ENCODE measurements around the gene MUC2.

MUC2 gene

GRCh38 chr11:1074244-1075221 lies at the start of gene MUC2:
TSS of gene MUC2 (plus strand) at chr11:1074874.
- DNase-seq (ENCODE audit: low read depth) = no peak

DNA sequence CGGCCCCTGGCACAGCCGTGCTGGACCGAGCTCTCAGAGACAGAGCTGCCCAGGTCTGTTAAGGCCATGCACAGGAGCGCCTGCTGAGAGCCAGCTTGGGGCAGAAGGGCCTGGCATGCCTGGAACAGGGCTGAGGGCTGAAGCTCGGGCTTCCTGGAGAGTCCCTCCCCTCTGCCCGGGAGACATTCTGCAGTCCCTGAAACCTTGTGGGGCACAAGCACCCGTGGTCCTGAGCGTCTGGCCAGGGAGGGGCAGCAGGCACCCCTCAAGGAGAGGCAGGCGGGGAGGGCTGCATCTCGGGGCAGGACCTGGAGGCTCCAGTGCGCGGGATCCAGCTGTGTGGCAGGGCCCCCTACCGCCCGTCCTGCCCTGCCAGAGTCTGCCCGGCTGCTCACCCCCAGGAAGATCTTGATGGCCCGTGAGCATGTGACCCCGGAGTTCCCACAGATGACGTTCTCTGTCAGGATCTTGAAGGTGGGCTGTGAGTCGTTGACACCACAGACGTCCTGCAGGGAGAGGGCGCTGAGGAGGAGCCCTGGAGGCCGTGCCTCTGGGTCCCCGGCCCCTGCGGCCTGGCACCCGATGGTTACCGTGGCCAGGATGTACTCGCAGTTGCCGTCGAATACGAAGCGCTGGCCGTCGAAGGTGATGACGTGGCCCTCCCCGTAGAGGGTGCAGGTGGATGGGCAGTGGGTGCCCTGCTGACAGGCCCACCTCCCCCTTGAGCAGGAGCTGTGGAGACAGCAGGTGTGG lies 49.1 kb upstream of the MUC2 start:
- DNase-seq (ENCODE audit: low read depth) = no peak

DNA sequence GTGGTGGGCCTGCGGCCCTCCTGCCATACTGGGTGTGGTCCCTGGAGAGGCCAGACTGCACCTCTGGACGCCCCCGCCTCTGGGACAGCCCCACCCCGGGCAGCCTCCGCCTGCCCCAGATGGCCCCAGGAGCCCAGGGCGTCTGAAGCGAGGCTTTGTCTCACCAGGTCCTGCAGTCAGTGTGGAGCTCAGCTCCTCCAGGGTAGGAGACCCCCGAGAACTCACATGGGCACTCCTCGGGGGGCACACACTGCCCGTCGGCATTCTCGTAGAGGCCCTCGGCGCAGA lies 48.6 kb upstream of the MUC2 start:
- DNase-seq (ENCODE audit: low read depth) = no peak

DNA sequence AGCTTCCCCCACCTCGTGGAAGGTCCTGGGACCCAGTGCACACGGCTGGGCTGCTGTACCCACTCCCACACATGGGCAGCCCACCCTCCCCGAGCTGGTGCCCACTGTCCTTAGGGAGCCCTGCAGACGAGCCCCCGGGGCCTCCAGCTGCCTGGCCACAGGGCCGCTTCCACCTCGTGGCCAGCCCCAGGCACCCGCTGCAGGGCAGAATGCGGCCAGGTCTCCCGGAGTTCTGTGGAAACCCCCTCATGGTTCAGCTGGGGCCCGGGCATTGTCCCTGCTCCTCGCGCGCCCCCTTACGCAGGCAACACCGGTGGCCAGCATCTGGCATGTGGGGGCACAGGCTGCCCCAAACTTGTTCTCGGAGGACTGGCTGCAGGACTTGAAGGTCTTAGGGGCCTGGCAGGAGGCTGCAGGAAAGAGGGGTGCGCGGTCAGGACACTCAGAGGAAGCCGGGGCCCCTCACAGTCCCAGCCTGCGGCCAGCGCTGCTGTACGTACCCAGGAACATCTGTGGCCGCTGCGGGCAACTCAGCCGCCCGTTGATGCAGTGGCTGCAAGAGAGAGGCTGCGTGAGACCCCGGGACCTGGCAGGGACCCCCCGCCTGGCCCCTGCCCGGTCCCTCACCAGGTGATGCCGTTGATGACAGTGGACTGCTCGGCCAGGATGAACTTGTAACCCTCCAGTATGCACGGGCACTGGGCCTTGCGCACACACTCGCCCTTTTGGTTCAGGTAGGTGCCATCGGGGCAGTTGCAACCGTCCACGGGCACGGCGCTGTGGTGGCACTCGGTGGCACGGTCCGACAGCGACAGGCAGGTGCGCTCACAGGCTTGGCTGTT lies 47.8 kb upstream of the MUC2 start:
- DNase-seq (ENCODE audit: low read depth) = no peak

DNA sequence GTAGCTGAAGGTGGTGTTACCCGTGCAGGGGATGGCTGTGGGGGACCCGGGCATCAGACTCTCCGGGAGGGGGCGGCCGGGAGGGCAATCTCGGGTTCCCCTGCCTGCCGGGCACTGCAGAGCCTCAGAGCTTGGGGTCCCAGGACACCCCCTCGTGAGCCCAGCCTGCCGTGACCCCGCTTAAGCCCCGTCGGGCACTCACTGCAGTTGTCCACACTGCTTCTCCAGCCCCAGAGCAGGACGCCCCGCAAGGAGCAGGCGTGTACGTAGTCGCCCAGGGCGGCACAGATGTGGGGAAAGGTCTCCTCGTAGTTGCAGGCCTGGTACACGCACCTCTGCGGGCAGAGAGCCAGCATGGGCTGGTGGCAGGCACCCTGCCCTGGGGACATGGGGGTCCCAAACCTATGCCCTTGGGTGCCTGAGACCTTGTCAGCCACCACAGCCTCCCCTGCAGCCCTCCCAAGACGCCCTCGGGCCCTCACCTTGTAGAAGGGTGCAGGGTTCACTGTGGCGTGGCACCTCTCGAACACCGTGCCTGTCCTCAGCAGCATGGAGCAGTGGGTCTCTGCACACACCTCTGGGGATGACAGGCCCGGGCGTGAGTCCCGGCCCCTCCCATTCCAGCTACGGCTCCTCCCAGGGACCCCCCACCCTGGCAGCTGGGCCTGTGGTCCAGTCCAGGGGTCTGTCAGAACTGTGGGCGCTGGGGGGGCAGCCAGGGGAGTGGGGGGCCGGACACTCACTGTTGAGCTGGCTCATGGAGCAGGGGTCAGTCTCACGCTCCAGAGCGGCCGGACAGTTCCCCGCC lies 47.0 kb upstream of the MUC2 start:
- DNase-seq (ENCODE audit: low read depth) = no peak

- no peak for DNase-seq (ENCODE audit: low read depth)
These were observed 46.5 kb upstream of the MUC2 start for GRCh38 chr11:1028291-1028540.

DNA sequence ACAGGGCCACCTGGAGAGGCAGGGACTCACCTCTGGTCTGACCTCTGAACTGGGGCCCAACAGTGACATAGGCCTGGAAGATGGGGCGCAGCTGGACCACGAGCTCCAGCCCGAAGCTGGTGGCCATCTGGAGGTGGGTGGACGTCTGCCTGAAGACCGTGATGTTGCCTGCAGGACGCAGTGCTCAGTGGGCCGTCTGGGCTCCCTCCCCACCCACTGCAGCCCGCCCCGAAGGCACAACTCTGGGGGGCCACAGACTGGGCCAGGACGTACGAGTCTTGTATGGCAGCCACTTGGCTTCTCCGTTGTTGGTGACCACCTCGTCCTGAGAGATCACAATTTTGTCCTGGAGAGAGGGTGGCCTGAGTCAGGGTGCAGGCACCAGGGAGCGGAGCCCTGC lies 46.1 kb upstream of the MUC2 start:
- DNase-seq (ENCODE audit: low read depth) = no peak

DNA sequence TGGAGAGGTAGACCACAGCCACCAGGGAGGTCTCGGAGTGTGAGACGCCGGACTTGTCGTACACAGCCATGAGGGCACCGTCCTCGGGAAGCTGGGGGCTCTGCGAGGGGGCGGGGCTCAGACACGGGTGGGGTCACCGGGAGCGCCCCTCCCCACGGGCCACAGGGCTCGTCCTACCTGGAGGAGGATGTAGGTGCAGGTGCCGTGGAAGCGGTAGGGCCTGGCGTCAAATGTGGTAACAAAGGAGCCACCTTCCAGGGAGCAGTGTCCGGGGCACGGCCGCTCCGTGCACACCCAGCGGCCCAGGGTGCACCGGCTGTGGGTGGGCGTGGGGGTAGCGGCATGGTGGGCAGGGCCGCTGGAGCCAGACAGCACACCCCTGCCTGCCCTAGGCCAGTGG lies 45.6 kb upstream of the MUC2 start:
- no peak for DNase-seq (ENCODE audit: low read depth)

DNA sequence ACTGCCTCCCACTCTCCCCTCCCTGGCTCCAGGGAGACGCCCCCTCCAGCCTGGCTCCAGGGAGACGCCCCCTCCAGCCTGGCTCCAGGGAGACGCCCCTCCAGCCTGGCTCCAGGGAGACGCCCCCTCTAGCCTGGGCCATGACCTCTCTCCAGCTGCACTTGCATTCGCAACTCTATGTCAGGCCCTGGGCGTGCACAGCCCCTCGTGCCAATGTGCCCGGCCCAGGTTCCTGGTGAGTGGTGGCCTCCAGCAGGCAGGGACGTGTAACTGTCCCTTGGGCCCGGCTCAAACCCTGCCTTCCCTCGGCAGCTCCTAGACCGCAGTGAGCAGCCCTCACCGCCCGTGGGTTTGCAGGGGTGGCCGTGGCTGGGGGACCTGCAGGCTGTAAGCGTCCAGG lies 45.0 kb upstream of the MUC2 start:
- DNase-seq (ENCODE audit: low read depth) = no peak

DNA sequence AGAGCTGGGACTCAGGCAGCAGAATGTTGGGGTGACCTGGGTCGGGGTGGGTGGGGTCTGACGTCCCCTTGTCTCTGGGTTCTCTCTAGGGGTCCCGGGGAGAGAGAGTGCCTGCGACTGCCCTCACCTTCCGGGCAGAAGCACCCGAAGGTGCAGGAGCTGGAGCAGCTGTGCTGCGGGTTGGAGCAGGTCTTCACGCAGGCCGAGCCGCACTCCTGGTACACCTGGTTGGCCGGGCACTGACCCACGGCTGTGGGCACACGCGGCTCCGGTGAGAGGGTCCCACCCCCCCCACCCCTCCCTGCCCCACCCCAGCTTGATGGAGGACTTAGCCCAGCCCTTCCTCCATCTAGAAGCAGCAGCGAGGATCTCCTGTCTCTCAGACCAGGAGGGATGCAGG lies 44.6 kb upstream of the MUC2 start:
- no peak for DNase-seq (ENCODE audit: low read depth)

GRCh38 chr11:1030556-1030955 lies 44.1 kb upstream of the MUC2 start:
- no peak for DNase-seq (ENCODE audit: low read depth)

- DNase-seq (ENCODE audit: low read depth) = no peak
These were observed 43.4 kb upstream of the MUC2 start for GRCh38 chr11:1031121-1031899.

DNA sequence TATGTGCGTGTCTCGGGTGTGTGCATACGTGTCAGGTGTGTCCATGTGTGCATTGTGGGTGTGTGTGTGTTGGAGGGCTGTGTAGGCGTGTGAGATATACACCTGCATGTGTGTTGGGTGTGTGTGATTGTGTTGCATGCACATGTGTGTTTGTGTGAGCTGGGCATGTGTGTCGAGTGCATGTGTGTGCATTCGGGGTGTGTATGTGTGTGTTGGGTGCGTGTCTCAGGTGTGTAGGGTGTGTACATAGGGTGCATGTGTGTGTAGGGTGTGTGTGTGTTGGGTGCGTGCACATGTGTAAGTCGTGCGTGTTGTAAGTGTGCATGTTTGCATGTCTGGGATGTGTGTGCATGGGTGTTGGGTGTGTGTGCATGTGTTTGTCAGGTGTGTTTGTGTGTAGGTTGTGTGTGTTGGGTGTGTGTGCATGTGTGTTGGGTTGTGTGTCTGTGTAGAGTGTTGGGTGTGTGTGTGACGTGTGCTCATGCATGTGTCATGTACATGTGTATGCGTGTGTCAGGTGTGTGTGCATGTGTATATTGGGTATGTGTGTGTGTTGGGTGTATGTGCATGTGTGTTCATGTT lies 42.3 kb upstream of the MUC2 start:
- no peak for DNase-seq (ENCODE audit: low read depth)

- no peak for DNase-seq (ENCODE audit: low read depth)
These were observed 41.5 kb upstream of the MUC2 start for GRCh38 chr11:1033016-1033798.

GRCh38 chr11:1034001-1034400 lies 40.7 kb upstream of the MUC2 start:
- DNase-seq (ENCODE audit: low read depth) = no peak

GRCh38 chr11:1034456-1035295 lies 40.0 kb upstream of the MUC2 start:
- no peak for DNase-seq (ENCODE audit: low read depth)

DNA sequence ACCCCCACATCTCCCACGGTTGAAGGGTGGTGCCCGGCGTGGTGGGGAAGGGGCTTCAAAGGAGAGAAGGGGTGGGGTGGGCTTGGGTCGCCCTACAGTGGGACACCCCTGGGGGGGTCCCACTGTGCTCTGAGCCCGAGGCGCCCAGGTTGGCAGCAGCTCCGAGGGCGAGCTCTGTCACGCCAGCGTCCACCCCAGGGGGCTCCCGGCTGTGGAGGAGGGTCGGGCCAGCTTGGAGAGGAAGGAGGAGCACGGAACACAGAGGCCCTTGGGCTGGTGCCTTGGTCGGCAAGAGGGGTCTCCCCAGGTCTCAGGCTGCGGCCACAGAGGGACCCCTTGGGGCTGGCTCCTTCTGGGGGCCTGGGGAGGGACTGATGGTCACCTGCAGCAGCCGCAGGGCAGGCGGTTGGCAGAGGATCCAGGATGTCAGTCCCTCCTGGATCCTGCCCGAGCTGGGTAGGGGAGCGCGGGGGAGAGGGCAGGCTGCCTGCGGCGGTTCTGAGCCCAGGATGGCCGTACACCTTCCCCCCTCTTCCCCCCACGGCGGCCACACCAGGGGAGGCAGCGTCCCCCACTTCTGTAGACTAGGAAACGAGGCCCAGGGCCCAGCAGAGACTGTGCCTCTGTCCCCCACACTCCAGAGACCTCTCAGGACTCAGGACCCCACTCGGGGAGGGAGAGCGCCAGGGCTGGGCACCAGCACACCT lies 38.9 kb upstream of the MUC2 start:
- no peak for DNase-seq (ENCODE audit: low read depth)

DNA sequence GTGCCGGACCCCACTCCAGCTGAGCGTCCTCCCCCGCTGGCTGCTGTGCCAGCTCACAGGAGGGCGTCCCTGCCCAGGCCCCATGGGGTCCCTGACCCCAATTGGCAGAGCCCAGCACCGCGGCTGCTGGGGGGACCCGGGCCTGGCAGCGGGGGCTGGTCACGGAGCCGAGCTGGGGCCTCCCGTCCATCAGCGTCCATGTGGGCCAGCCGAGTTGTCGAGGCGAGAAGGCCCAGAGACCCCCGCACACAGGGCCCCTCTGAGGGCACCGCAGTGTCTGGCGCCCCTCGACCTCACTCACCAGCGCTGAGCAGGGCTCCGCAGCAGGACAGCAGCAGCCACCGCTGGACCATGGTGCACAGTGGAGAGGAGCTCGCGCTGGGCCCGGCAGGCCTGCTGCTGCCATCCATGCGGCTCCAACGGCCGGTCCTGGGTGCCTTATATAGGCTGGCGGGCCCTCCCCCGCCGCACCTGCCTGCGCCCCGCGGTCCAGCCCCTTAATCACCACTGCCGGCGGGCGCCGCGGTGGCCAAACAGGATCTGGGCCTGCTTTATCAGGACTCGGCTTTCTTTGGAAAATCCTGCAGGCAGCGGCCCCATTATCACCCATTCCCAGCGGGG lies 38.3 kb upstream of the MUC2 start, which contains the start of gene MUC6:
MUC6 (minus strand) TSS at position 416 of the 621 bp plus-strand sequence; CDS start at position 353, 63 bp downstream.
- no peak for DNase-seq (ENCODE audit: low read depth)

Measured in amniotic epithelial cell (primary cell).